Measurements from ENCODE around the gene DEK.
A peak's percentile ranks its signal among the peaks of the same experiment; 100 is the strongest.

DEK gene

DNA sequence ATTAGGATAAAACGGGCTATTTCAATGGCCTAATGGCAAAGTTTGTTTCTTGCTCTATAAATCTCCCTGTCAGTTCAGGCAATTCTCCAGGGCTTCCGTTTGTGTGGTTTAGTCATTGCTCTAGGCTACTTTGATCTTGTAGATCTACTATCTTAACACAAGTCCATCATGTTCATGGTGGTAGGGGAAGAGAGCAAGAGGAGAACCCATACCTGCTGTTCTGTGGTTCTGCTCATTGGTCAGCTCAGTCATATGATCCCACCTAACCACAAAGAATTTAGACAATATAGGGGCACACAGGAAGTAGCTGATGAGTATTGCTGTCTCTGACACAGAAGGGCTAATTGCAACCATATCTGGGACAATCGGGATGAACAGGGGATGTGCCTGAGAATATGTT is 4.9 kb upstream of the DEK start:
- DNase-seq (ENCODE audit: low read depth, low spot score): peak; percentile 82
- H3K4me3 ChIP-seq (ENCODE audit: low read length): no peak overlapping the region

- H3K4me3 ChIP-seq (ENCODE audit: low read length): no peak overlapping the region
- DNase-seq (ENCODE audit: low read depth, low spot score): no peak
Measured at GRCh38 chr6:18268066-18268465, 3.7 kb upstream of the DEK start.

DNA sequence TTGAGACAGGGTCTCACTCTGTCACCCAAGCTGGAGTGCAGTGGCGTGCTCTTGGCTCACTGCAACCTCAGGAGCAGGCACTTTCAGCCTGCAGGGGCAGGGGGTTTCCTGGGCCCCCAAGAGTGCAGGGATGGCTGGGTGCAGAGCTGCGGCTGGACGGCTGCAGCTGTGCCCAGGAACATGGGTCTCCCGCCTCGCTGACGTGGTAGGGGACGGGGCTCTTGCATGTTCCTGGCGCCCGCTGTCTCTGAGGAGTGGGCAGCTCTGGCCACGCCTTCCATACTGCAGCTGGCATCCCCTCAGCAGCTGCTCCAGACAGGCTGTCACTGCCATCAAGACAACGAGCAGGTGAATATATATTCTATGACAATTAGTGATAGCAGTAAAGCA is 2.2 kb upstream of the DEK start:
- no peak overlapping the region for H3K4me3 ChIP-seq (ENCODE audit: low read length)
- no peak for DNase-seq (ENCODE audit: low read depth, low spot score)

DNA sequence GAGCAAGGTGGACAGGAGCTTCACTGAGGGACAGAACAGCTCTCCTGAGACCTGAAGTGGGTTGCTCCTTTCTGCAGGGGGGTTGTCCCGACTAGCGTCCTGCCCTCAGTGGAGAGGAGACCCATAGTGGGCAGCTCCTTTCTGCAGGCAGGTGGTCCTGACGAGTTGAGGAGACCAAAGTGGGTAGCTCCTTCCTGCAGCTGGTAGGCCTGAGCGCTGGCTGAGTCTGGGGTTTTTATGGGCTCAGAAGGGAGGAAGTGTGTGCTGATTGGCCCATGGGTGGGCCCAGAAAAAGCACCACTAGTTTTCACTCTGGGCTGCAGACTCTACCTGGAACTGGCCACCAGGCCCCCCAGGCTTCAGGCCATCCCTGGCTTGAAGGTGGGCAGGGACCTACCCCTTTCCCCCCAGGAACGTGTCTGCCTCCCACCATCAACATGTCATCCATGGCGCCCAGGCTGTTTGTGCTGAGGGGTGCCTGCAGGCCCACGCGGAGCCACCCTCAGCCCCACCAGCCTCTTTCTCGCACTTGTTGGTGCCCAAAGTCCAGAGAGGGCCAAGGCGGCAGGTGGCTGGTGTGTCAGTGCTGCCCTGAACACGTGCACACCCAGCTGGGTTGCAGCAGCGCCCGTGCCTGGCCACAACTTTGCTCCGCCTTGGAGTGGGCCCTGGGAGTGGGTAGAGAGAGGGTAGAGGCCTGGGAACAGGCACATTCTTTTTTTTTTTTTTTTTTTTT is 1.6 kb upstream of the DEK start:
- H3K4me3 ChIP-seq (ENCODE audit: low read length): no peak overlapping the region
- DNase-seq (ENCODE audit: low read depth, low spot score): no peak

- DNase-seq (ENCODE audit: low read depth, low spot score): no peak
- peak overlapping the region; percentile 61 for H3K4me3 ChIP-seq (ENCODE audit: low read length)
Measured at GRCh38 chr6:18264923-18265377, 620 bp upstream of the DEK start.

GRCh38 chr6:18263418-18264218 is 712 bp downstream of the DEK start:
- peak overlapping the region; percentile 85 for H3K4me3 ChIP-seq (ENCODE audit: low read length)
- DNase-seq (ENCODE audit: low read depth, low spot score): no peak

- DNase-seq (ENCODE audit: low read depth, low spot score): peak; percentile 80
- H3K4me3 ChIP-seq (ENCODE audit: low read length): peak overlapping the region; percentile 85
Measured at GRCh38 chr6:18262702-18263417, 1.5 kb downstream of the DEK start.

DNA sequence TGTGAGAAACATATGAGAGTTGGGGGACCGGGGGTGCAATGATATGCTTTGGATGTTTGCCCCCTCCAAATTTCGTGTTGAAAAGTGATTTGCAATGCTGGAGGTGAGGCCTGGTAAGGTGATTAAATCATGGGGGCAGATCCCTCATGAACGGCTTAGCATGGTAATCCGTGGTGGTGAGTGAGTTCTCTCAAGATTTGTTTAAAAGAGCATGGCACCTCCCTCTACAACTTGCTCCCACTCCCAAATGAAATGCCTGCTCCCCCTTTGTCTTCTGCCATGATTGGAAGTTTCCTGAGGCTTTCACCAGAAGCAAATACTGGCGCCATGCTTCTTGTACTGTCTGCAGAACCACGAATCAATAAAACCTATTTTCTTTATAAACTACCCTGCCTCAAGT is 2.5 kb downstream of the DEK start:
- H3K4me3 ChIP-seq (ENCODE audit: low read length): no peak overlapping the region
- no peak for DNase-seq (ENCODE audit: low read depth, low spot score)

DNA sequence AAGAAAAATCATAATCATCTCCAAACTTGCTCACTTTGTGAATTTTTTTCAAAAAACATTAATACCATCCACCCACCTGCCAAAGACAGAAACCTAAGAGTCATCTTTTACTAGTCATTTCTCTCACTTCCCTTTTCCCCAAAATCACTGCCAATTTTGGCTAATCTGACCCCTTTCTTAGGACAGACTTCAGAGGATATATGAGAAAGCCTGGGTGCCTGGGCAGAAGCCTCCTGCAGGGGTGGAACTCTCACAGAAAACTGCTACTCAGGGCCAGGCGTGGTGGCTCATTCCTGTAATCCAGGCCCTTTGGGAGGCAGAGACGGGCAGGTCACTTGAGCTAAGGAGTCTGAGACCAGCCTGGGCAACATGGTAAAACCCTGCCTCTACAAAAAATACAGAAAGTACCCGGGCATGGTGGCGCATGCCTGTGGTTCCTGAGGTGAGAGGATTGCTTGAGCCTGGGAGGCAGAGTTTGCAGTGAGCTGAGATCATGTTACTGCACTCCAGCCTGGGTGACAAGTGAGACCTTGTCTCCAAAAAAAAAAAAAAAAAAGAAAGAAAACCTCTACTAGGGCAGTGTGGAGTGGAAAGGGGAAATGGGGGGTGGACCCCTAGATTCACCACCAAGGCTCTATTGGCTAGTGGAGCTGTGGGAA is 3.8 kb downstream of the DEK start:
- no peak for DNase-seq (ENCODE audit: low read depth, low spot score)
- no peak overlapping the region for H3K4me3 ChIP-seq (ENCODE audit: low read length)

DNA sequence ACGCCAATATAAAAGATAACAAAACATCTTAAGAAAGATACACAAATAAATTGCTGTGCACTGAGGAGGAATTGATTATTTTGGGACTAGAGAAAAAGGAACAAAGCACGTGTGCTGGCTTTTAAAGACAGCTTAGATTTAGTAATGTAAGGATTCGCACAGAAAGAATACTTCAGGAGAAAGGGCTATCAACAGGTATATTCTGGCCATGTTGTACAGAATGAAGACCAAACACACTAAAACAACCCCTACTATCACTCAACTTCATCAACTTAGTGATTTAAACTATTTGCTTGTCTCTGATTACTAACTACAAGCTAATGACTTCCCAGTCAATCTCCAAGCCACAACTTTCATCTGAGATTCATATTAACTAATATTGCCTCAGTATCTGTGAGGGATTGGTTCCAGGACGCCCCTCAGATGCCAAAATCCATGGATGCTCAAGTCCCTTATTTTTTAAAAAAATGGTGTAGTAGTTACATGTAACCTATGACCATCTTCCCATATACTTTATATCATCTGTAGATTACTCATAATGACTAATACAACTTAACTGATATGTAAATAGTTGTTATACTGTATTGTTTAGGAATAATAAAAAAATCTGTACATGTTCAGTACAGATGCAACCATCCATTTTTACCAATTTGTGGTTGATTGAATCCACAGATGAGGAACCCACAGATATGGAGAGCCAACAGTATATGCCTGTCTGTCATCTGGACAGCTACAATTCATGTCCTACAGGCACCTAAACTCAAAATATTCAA is 4.5 kb downstream of the DEK start:
- no peak for DNase-seq (ENCODE audit: low read depth, low spot score)
- H3K4me3 ChIP-seq (ENCODE audit: low read length): no peak overlapping the region

GRCh38 chr6:18254793-18255192 is 9.5 kb downstream of the DEK start:
- no peak overlapping the region for H3K4me3 ChIP-seq (ENCODE audit: low read length)
- no peak for DNase-seq (ENCODE audit: low read depth, low spot score)

GRCh38 chr6:18253635-18254034 is 10.7 kb downstream of the DEK start:
- DNase-seq (ENCODE audit: low read depth, low spot score): no peak
- H3K4me3 ChIP-seq (ENCODE audit: low read length): no peak overlapping the region

- H3K4me3 ChIP-seq (ENCODE audit: low read length): no peak overlapping the region
- no peak for DNase-seq (ENCODE audit: low read depth, low spot score)
Measured at GRCh38 chr6:18249271-18249670, 15.1 kb downstream of the DEK start.

- no peak overlapping the region for H3K4me3 ChIP-seq (ENCODE audit: low read length)
- DNase-seq (ENCODE audit: low read depth, low spot score): no peak
Measured at GRCh38 chr6:18248698-18249097, 15.6 kb downstream of the DEK start.

- DNase-seq (ENCODE audit: low read depth, low spot score): no peak
- no peak overlapping the region for H3K4me3 ChIP-seq (ENCODE audit: low read length)
Measured at GRCh38 chr6:18247002-18247401, 17.3 kb downstream of the DEK start.

GRCh38 chr6:18246205-18246604 is 18.1 kb downstream of the DEK start:
- no peak overlapping the region for H3K4me3 ChIP-seq (ENCODE audit: low read length)
- no peak for DNase-seq (ENCODE audit: low read depth, low spot score)

DNA sequence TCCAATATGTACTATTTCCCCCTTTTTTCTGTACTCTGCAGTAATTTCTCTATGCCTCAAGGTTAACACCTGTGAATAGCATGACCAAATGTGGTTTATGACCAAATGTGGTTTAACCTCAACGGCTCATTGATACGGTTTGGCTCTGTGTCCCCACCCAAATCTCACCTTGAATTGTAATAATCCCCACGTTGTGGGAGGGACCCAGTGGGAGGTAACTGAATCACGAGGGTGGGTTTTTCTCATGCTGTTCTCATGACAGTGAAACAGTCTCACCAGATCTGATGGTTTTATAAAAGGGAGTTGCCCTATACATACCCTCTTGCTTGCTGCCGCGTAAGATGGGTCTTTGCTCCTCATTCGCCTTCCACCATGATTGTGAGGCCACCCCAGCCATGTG is 18.7 kb downstream of the DEK start:
- no peak overlapping the region for H3K4me3 ChIP-seq (ENCODE audit: low read length)
- DNase-seq (ENCODE audit: low read depth, low spot score): peak; percentile 35

DNA sequence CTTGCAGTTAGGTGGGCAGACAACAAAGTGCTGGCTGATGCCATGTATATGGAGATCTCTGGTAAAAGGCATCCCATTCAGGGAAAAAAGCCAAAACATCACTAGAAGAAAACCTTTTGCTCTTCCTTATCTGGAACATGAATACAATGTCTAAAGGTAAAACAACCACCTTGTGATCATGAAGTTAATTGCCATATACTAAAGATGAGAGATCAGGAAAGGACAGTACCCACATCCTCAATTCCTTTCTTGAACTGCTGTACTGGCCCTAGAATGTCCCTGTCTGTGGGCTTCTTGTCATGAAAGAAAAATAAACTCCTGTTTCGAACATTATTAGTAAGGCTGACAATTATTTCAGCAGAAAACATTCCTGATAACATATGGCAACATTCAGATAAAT is 19.3 kb downstream of the DEK start:
- H3K4me3 ChIP-seq (ENCODE audit: low read length): no peak overlapping the region
- DNase-seq (ENCODE audit: low read depth, low spot score): no peak

DNA sequence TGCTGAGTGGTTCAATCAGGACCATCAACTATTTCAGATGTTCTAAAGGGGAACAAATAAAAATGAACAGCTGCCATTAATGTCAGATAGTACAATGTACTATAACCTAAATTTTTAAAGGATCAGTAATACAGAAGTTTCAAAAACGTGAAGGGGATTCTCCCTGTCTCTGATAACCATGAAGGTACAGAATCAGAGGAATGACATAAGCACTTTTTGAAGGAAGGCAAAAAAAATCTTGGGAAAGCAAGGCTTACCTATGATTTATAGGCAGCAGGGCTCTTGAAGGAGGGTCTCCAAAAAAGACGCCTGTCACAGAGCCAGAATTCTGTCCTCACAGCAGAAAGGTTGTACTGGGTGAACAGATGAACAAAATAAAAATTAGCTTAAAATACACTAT is 20.1 kb downstream of the DEK start:
- no peak for DNase-seq (ENCODE audit: low read depth, low spot score)
- H3K4me3 ChIP-seq (ENCODE audit: low read length): no peak overlapping the region

Measured in Jurkat, Clone E6-1 (cell line).